Measurements from ENCODE around the gene SLC6A19. TPM values are rescaled to one million over a fixed set of nuclear protein-coding genes. Genes with fewer than 3 reads are reported as not detected.

Gene SLC6A19
- polyA plus RNA-seq, 4 donors = 56.3 to 199 (median 166) TPM

DNA sequence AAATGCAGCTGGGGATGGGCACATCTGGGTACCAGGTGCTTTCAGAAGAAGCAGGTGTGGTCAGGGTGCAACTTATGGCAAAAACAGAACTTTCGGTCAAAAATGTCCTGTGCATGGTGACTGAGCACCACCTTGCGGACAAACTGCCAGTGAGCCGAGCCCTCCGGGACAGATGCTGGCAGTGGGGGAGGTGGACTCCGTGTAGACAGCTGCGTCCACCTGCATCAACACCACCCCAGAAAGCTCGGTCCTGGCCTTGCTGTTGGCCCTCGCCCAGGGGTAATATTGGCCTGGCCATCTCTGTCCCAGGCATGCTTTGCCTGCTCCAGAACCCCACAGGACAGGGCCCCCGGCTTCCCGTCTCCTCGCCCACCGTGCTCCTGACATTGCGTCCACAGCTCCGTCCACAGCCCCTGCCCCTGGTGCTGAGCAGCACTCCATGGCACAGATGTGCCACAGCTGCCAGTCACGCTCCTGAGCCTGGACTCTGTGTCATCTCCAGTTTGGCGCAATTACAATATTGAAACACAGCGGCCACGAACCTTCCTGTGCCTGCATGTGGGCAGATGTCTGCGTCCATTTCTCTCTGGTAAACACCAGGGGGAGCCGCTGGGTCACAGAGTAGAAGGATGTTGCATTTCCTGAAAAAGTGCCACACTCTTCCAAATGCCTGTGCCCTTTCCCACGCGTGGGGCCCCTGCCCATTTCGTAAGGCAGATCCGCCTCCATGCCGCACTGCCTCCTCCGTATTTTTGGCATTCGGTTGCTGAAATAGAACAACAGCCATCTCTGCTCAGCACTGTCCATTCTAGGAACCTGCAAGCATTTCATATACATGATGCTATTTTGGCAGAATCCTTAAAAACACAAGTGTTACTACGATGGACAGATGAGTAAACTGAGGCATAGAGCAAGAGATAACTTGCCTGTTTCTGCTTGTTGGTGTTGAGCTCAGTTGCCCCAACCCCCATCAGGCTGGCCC, 33.4 kb upstream of the SLC6A19 start:
- Histone ChIP-seq H3K36me3 (ENCODE audit: control insufficient read depth in 3 of 3, insufficient read depth in 2 of 3, low read depth in 1 of 3, low read length in 3 of 3) (peaks cover 0 to 21% (median 0%) of the 10 kb centered on the region in 3 donors), H3K4me3 (ENCODE audit: low read depth in 1 of 3, low read length in 3 of 3) (no peak overlapping the region), H3K9me3 (ENCODE audit: control insufficient read depth in 2 of 2, insufficient read depth in 1 of 2, low read depth in 1 of 2, low read length in 1 of 2) (no peaks in the 10 kb centered on the region), H3K27me3 (ENCODE audit: control insufficient read depth in 3 of 3, insufficient read depth in 3 of 3, low read length in 3 of 3) (no peaks in the 10 kb centered on the region), H3K4me1 (ENCODE audit: control insufficient read depth in 3 of 3, insufficient read depth in 2 of 3, low read depth in 1 of 3, low read length in 2 of 3) (peaks cover 0 to 23% (median 0%) of the 10 kb centered on the region in 3 donors), H3K27ac (ENCODE audit: low read depth in 1 of 3, low read length in 2 of 3) (no peak overlapping the region)
- WGBS, 3 donors = 13 to 17% (median 14%) methylated on average over 28 of the region's 28 CpGs
- DNase-seq (peak; percentile 83 to 88), FAIRE-seq (no peak)

DNA sequence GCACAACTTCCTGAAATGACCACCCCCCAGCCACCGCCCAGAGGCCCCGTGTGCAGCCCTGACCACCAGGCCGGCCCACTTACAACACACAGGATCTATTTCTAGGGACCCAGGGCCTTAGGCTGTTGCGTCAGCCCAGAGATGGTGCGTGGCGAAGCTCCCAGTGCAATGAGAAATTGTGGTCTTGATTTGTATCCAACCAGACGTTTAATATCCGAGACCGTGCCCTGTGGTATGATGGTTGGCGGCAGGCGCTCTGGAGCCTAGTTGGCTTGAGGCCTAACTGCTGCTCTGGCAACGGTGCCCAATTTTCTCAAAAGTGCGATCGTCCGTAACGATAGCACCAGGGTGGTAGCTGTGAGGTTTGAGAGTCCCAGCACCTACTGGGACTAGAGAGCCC, 32.6 kb upstream of the SLC6A19 start:
- no peak for FAIRE-seq

GRCh38 chr5:1169211-1170115, 31.9 kb upstream of the SLC6A19 start:
- Histone ChIP-seq H3K4me1 (ENCODE audit: control insufficient read depth in 3 of 3, insufficient read depth in 2 of 3, low read depth in 1 of 3, low read length in 2 of 3) (peaks cover 0 to 30% (median 0%) of the 10 kb centered on the region in 3 donors), H3K27ac (ENCODE audit: low read depth in 1 of 3, low read length in 2 of 3) (no peak overlapping the region), H3K36me3 (ENCODE audit: control insufficient read depth in 3 of 3, insufficient read depth in 2 of 3, low read depth in 1 of 3, low read length in 3 of 3) (peaks cover 0 to 30% (median 0%) of the 10 kb centered on the region in 3 donors), H3K27me3 (ENCODE audit: control insufficient read depth in 3 of 3, insufficient read depth in 3 of 3, low read length in 3 of 3) (no peaks in the 10 kb centered on the region), H3K9me3 (ENCODE audit: control insufficient read depth in 2 of 2, insufficient read depth in 1 of 2, low read depth in 1 of 2, low read length in 1 of 2) (peaks cover 0 to under 1% of the 10 kb centered on the region in 2 donors), H3K4me3 (ENCODE audit: low read depth in 1 of 3, low read length in 3 of 3) (no peak overlapping the region)
- WGBS, 3 donors = 92 to 94% (median 93%) methylated on average over 33 of the region's 33 CpGs
- DNase-seq (no peak), FAIRE-seq (no peak)

More for the DNA sequence above, 32.6 kb upstream of the SLC6A19 start:
- no peak for DNase-seq
- peaks cover 0 to 26% (median 0%) of the 10 kb centered on the region in 3 donors for H3K4me1 ChIP-seq (ENCODE audit: control insufficient read depth in 3 of 3, insufficient read depth in 2 of 3, low read depth in 1 of 3, low read length in 2 of 3)
- no peaks in the 10 kb centered on the region for H3K27me3 ChIP-seq (ENCODE audit: control insufficient read depth in 3 of 3, insufficient read depth in 3 of 3, low read length in 3 of 3)
- H3K4me3 ChIP-seq (ENCODE audit: low read depth in 1 of 3, low read length in 3 of 3) = no peak overlapping the region
- peaks cover 0 to 27% (median 0%) of the 10 kb centered on the region in 3 donors for H3K36me3 ChIP-seq (ENCODE audit: control insufficient read depth in 3 of 3, insufficient read depth in 2 of 3, low read depth in 1 of 3, low read length in 3 of 3)
- 85 to 90% (median 87%) methylated on average over 16 of the region's 16 CpGs for WGBS, 3 donors
- H3K27ac ChIP-seq (ENCODE audit: low read depth in 1 of 3, low read length in 2 of 3) = no peak overlapping the region
- H3K9me3 ChIP-seq (ENCODE audit: control insufficient read depth in 2 of 2, insufficient read depth in 1 of 2, low read depth in 1 of 2, low read length in 1 of 2) = no peaks in the 10 kb centered on the region

- Histone ChIP-seq H3K27me3 (ENCODE audit: control insufficient read depth in 3 of 3, insufficient read depth in 3 of 3, low read length in 3 of 3) (no peaks in the 10 kb centered on the region), H3K36me3 (ENCODE audit: control insufficient read depth in 3 of 3, insufficient read depth in 2 of 3, low read depth in 1 of 3, low read length in 3 of 3) (peaks cover 0 to 47% (median 0%) of the 10 kb centered on the region in 3 donors), H3K4me1 (ENCODE audit: control insufficient read depth in 3 of 3, insufficient read depth in 2 of 3, low read depth in 1 of 3, low read length in 2 of 3) (peaks cover 0 to 17% (median 0%) of the 10 kb centered on the region in 3 donors), H3K4me3 (ENCODE audit: low read depth in 1 of 3, low read length in 3 of 3) (no peak overlapping the region), H3K27ac (ENCODE audit: low read depth in 1 of 3, low read length in 2 of 3) (no peak overlapping the region), H3K9me3 (ENCODE audit: control insufficient read depth in 2 of 2, insufficient read depth in 1 of 2, low read depth in 1 of 2, low read length in 1 of 2) (peaks cover 0 to 9% of the 10 kb centered on the region in 2 donors)
- FAIRE-seq (no peak), DNase-seq (no peak)
- 61 to 72% (median 71%) methylated on average over 15 of the region's 15 CpGs for WGBS, 3 donors
Measured at GRCh38 chr5:1171340-1171941, 30.0 kb upstream of the SLC6A19 start.

GRCh38 chr5:1172007-1172581, 29.3 kb upstream of the SLC6A19 start:
- WGBS, 3 donors = 94% methylated on average over 17 to 20 of the region's 20 CpGs
- Histone ChIP-seq H3K27ac (ENCODE audit: low read depth in 1 of 3, low read length in 2 of 3) (no peak overlapping the region), H3K4me1 (ENCODE audit: control insufficient read depth in 3 of 3, insufficient read depth in 2 of 3, low read depth in 1 of 3, low read length in 2 of 3) (peaks cover 0 to 17% (median 0%) of the 10 kb centered on the region in 3 donors), H3K27me3 (ENCODE audit: control insufficient read depth in 3 of 3, insufficient read depth in 3 of 3, low read length in 3 of 3) (no peaks in the 10 kb centered on the region), H3K36me3 (ENCODE audit: control insufficient read depth in 3 of 3, insufficient read depth in 2 of 3, low read depth in 1 of 3, low read length in 3 of 3) (peaks cover 0 to 52% (median 0%) of the 10 kb centered on the region in 3 donors), H3K9me3 (ENCODE audit: control insufficient read depth in 2 of 2, insufficient read depth in 1 of 2, low read depth in 1 of 2, low read length in 1 of 2) (peaks cover 0 to 9% of the 10 kb centered on the region in 2 donors), H3K4me3 (ENCODE audit: low read depth in 1 of 3, low read length in 3 of 3) (no peak overlapping the region)
- DNase-seq (no peak), FAIRE-seq (no peak)

- WGBS, 3 donors = 87 to 90% (median 89%) methylated on average over 22 of the region's 22 CpGs
- peaks cover 0 to 17% (median 0%) of the 10 kb centered on the region in 3 donors for H3K4me1 ChIP-seq (ENCODE audit: control insufficient read depth in 3 of 3, insufficient read depth in 2 of 3, low read depth in 1 of 3, low read length in 2 of 3)
- peaks cover 0 to 9% of the 10 kb centered on the region in 2 donors for H3K9me3 ChIP-seq (ENCODE audit: control insufficient read depth in 2 of 2, insufficient read depth in 1 of 2, low read depth in 1 of 2, low read length in 1 of 2)
- H3K4me3 ChIP-seq (ENCODE audit: low read depth in 1 of 3, low read length in 3 of 3) = no peak overlapping the region
- FAIRE-seq = no peak
- no peak for DNase-seq
- no peaks in the 10 kb centered on the region for H3K27me3 ChIP-seq (ENCODE audit: control insufficient read depth in 3 of 3, insufficient read depth in 3 of 3, low read length in 3 of 3)
- no peak overlapping the region for H3K27ac ChIP-seq (ENCODE audit: low read depth in 1 of 3, low read length in 2 of 3)
- H3K36me3 ChIP-seq (ENCODE audit: control insufficient read depth in 3 of 3, insufficient read depth in 2 of 3, low read depth in 1 of 3, low read length in 3 of 3) = peaks cover 0 to 54% (median 0%) of the 10 kb centered on the region in 3 donors
Measured at GRCh38 chr5:1172670-1173404, 28.6 kb upstream of the SLC6A19 start.

DNA sequence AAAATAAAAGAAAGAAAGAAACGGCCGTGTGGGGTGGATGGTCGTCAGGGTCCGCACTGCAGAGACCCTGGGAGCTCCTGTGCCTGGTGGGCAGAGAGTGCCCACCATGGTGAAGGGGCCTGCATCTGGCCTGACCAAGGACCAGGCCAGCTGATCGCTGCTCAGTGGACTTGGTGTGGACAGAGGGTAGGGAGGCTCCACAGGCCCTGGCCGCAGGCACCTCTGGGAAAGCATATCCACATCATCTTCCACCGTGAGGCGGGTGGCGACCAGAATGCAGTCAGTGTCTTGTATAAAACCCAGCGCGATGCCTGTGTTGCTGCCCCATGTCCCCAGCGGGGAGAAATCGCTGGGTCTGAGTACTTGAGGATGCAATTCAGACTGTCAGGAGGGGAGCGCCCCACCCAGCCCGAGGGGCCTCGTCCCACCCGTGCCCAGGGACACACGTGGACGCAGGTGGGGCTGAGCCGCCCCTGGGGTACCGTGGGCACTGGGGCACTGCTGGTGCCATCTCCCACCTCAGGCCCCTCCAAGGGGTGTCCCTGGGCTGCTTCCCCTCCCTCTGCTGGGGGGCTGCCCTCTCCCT, 27.8 kb upstream of the SLC6A19 start:
- peaks cover 0 to 56% (median 0%) of the 10 kb centered on the region in 3 donors for H3K36me3 ChIP-seq (ENCODE audit: control insufficient read depth in 3 of 3, insufficient read depth in 2 of 3, low read depth in 1 of 3, low read length in 3 of 3)
- WGBS, 3 donors = 85 to 91% (median 86%) methylated on average over 20 to 21 of the region's 21 CpGs
- DNase-seq = no peak
- peaks cover 0 to 9% of the 10 kb centered on the region in 2 donors for H3K9me3 ChIP-seq (ENCODE audit: control insufficient read depth in 2 of 2, insufficient read depth in 1 of 2, low read depth in 1 of 2, low read length in 1 of 2)
- H3K4me1 ChIP-seq (ENCODE audit: control insufficient read depth in 3 of 3, insufficient read depth in 2 of 3, low read depth in 1 of 3, low read length in 2 of 3) = peaks cover 0 to 16% (median 0%) of the 10 kb centered on the region in 3 donors
- no peak for FAIRE-seq
- peak overlapping the region in 1 of 3 donors; percentile 43 for H3K27ac ChIP-seq (ENCODE audit: low read depth in 1 of 3, low read length in 2 of 3)
- no peaks in the 10 kb centered on the region for H3K27me3 ChIP-seq (ENCODE audit: control insufficient read depth in 3 of 3, insufficient read depth in 3 of 3, low read length in 3 of 3)
- no peak overlapping the region for H3K4me3 ChIP-seq (ENCODE audit: low read depth in 1 of 3, low read length in 3 of 3)
